HepG2 (cell line): ENCODE measurements around the gene SIGLECL1. TPM values are rescaled to one million over a fixed set of nuclear protein-coding genes. Genes with fewer than 3 reads are reported as not detected.

Experiments
- ATAC-seq: fragments of 200-7000 bp; cut with Tn5 transposase; 3 replicates; pipeline ENCODE4 v1.9.1; 2020; ENCODE audit warnings: mild to moderate bottlenecking, moderate library complexity
- BruUV-seq: library from RNA; stranded (reverse); fragments of 400-500 nt; replicated peaks from 2 replicates; lab custom pipeline; 2021; lab: Mats Ljungman, UMichigan
- CTCF ChIA-PET: fragments of 300-600 bp; formaldehyde crosslinking; extraction: SDS; loops from one replicate; lab custom pipeline; 2021; ENCODE audit warnings: low total read pairs, inconsistent platforms, low intra/inter-chr PET ratio; lab: Yijun Ruan, JAX
- POLR2A ChIA-PET: fragments of 350-600 bp; sonication (Branson Sonifier 250); formaldehyde crosslinking; loops from one replicate; lab custom pipeline; 2020; ENCODE audit warnings: antibody characterized with exemption, inconsistent platforms; lab: Yijun Ruan, JAX
- DNase-seq: peaks from one replicate; pipeline ENCODE4 v3.0.0-alpha.2; 2015; ENCODE audit warnings: low spot score
- FAIRE-seq: peaks from 3 replicates; lab custom pipeline; 2011; peaks lifted over from hg19 to GRCh38; lab: Jason Lieb, UNC
- H2AFZ ChIP-seq: one replicate; pipeline ENCODE4 v1.6.1; 2011; ENCODE audit warnings: low read length, inconsistent platforms
- H3K27ac ChIP-seq: fragments of 300-600 bp; 3 replicates; pipeline ENCODE4 v1.8.0; 2011; ENCODE audit warnings: mixed run types, mild to moderate bottlenecking, mixed read lengths, low read length, inconsistent platforms; ENCODE audit not compliant: insufficient read depth; ENCODE audit errors: extremely low read length
- H3K27me3 ChIP-seq, 2 experiments: fragments of 200-600 bp in 1 of 2; 2 replicates in 1 of 2; 3 replicates in 1 of 2; pipeline versions ENCODE4 v1.6.0 to v1.8.0; 2011; ENCODE audit warnings: low read length in 2 of 2, mild to moderate bottlenecking in 2 of 2, moderate library complexity in 2 of 2, inconsistent platforms in 1 of 2; ENCODE audit not compliant: insufficient read depth in 2 of 2, control insufficient read depth in 1 of 2
- H3K36me3 ChIP-seq, 2 experiments: fragments of 200-600 bp in 1 of 2; replicated peaks in 1 of 2; 2 replicates in 1 of 2; 3 replicates in 1 of 2; pipeline versions ENCODE4 v1.5.1 to v1.8.0; 2011; ENCODE audit warnings: low read length in 2 of 2, inconsistent platforms in 1 of 2; ENCODE audit not compliant: insufficient read depth in 2 of 2, control insufficient read depth in 1 of 2
- H3K4me1 ChIP-seq: 2 replicates; pipeline ENCODE4 v1.5.1; 2012; ENCODE audit warnings: low read length, inconsistent platforms; ENCODE audit not compliant: insufficient read depth
- H3K4me2 ChIP-seq: 2 replicates; pipeline ENCODE4 v1.6.0; 2011; ENCODE audit warnings: low read depth, low read length, inconsistent platforms
- H3K4me3 ChIP-seq, 3 experiments: fragments of 200-600 bp in 1 of 3; sonication (generic), shearing (Covaris generic) in 1 of 3; replicated peaks in 1 of 3; 2 replicates each; pipeline ENCODE4 v1.5.1; 2011 to 2016; ENCODE audit warnings: low read length in 3 of 3, inconsistent platforms in 2 of 3, low read depth in 2 of 3, mild to moderate bottlenecking in 2 of 3, control low read depth in 1 of 3, mixed read lengths in 1 of 3; ENCODE audit not compliant: insufficient read depth in 1 of 3
- H3K79me2 ChIP-seq: one replicate; pipeline ENCODE4 v1.6.1; 2011; ENCODE audit warnings: low read length, inconsistent platforms; ENCODE audit not compliant: insufficient read depth
- H3K9ac ChIP-seq: 2 replicates; pipeline ENCODE4 v1.6.0; 2011; ENCODE audit warnings: mild to moderate bottlenecking, low read depth, low read length, inconsistent platforms; ENCODE audit not compliant: insufficient read depth
- H3K9me3 ChIP-seq: 2 replicates; pipeline ENCODE4 v1.5.1; 2012; ENCODE audit warnings: mild to moderate bottlenecking, low read length
- H4K20me1 ChIP-seq: 2 replicates; pipeline ENCODE4 v1.6.0; 2011; ENCODE audit warnings: inconsistent platforms, mild to moderate bottlenecking, low read length, moderate library complexity; ENCODE audit not compliant: insufficient read depth
- ARID2 ChIP-seq: sonication (generic); formaldehyde crosslinking; IDR thresholded peaks from 2 replicates; pipeline ENCODE4 v1.8.1; 2022; ENCODE audit warnings: mild to moderate bottlenecking, missing genetic modification reagents, borderline replicate concordance
- HOXA7 ChIP-seq: sonication (generic); formaldehyde crosslinking; IDR thresholded peaks from 2 replicates; pipeline ENCODE4 v1.8.1; 2022; ENCODE audit warnings: mild to moderate bottlenecking, missing genetic modification reagents, moderate library complexity
- MAFK ChIP-seq, 2 experiments: IDR thresholded peaks in 1 of 2; conservative IDR thresholded peaks in 1 of 2; 2 replicates each; pipeline ENCODE4 v1.6.1; 2011; ENCODE audit warnings: improper control_type of control experiment in 2 of 2, low read length in 2 of 2
- MXD4 ChIP-seq: IDR thresholded peaks from 2 replicates; pipeline ENCODE4 v1.6.1; 2016; ENCODE audit warnings: mild to moderate bottlenecking, missing biosample characterization, missing genetic modification reagents
- NR2F1 ChIP-seq, 2 experiments: fragments of 450-650 bp in 1 of 2; formaldehyde crosslinking in 1 of 2; IDR thresholded peaks; 2 replicates each; pipeline versions ENCODE4 v1.5.0 to v1.6.1; 2016 to 2020; ENCODE audit warnings: mild to moderate bottlenecking in 1 of 2, missing compliant biosample characterization in 1 of 2, missing genetic modification reagents in 1 of 2, moderate library complexity in 1 of 2
- PRMT3 ChIP-seq: sonication (generic); formaldehyde crosslinking; IDR thresholded peaks from 2 replicates; pipeline ENCODE4 v1.8.1; 2022; ENCODE audit warnings: low read depth, mild to moderate bottlenecking, moderate library complexity, missing genetic modification reagents, borderline replicate concordance
- SRSF4 ChIP-seq: fragments of 200-400 bp; formaldehyde crosslinking; IDR thresholded peaks from one replicate; pipeline ENCODE4 v1.6.1; 2018; ENCODE audit warnings: mild to moderate bottlenecking, low read depth, low read length, moderate library complexity; ENCODE audit not compliant: poor library complexity, severe bottlenecking
- TFDP2 ChIP-seq: sonication (generic); formaldehyde crosslinking; IDR thresholded peaks from 2 replicates; pipeline ENCODE4 v1.4.0; 2020; ENCODE audit warnings: missing genetic modification reagents
- ZNF331 ChIP-seq: sonication (generic); formaldehyde crosslinking; IDR thresholded peaks from 2 replicates; pipeline ENCODE4 v1.4.0; 2020; ENCODE audit warnings: missing genetic modification reagents
- WGBS: methylation state at CpG from one replicate; pipeline ENCODE4 v1.1.6; 2017; ENCODE audit warnings: low lambda C conversion rate; 5-methylcytosine and 5-hydroxymethylcytosine counted together
- in situ Hi-C: cut with HindIII; loops from 2 replicates; pipeline ENCODE4 v1.10.0; 2017; ENCODE audit warnings: low pct_unique_long_range_greater_than_20kb; ENCODE audit not compliant: extremely low pct_ligation_motif_present
- intact Hi-C: fragments of 100-400 bp; cut with micrococcal nuclease; formaldehyde crosslinking; loops from one replicate; pipeline ENCODE4 v1.10.0; 2022; ENCODE audit not compliant: unreplicated experiment
- polyA plus RNA-seq, 8 experiments: library from polyadenylated mRNA; depleted of rRNA in 3 of 8; stranded (reverse) in 7 of 8; unstranded in 1 of 8; fragments of >200 nt; fragmentation: Illumina TruSeq in 4 of 8; extraction: Trizol in 4 of 8; gene quantifications; 2 replicates each; pipeline versions ENCODE4 v1.2.1 to v1.2.3, GENCODE V29; 2011 to 2016; ENCODE audit warnings: low read depth in 4 of 8, missing spikeins in 1 of 8, mixed read lengths in 1 of 8; ENCODE audit not compliant: insufficient read depth in 1 of 8
- total RNA-seq, 5 experiments: library from RNA; depleted of rRNA; stranded (reverse); fragments of >200 nt; fragmentation: Illumina TruSeq; extraction: Trizol; gene quantifications; 2 replicates each; pipeline ENCODE4 v1.2.3, GENCODE V29; 2016; ENCODE audit warnings: low read depth in 1 of 5
- TF ChIP-seq, protein P1 (sequence below): sonication (generic); formaldehyde crosslinking; IDR thresholded peaks from 2 replicates; pipeline ENCODE4 v1.4.0; 2020; ENCODE audit warnings: missing genetic modification reagents, borderline replicate concordance

Gene SIGLECL1
- total and polyA plus RNA-seq, 2 of the 13 experiments (the other 11 are each of a cell fraction or from before 2014, with no cell fraction given), result not detected

DNA sequence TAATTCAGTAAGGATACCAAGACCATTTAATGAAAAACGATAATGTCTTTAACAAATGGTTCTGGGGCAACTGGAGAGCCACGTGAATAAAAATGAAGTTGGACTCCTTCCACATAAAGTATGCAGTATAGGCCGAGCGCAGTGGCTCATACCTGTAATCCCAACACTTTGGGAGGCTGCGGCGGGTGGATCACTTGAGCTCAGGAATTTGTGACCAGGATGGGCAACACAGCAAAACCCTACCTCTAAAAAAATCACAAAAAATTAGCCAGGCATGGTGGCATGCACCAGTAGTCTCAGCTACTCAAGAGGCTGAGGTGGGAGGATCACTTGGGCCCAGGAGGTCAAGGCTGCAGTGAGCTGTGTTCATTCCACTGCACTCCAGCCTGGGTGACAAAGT is 46.6 kb upstream of the SIGLECL1 start:
- BruUV-seq, result no TSS peak
- POLR2A ChIA-PET, result no interaction called here
- ATAC-seq (no peak), FAIRE-seq (no peak), DNase-seq (no peak)
- H3K9ac ChIP-seq, result no peak overlapping the region
- no peaks in the 10 kb centered on the region for H3K36me3 ChIP-seq
- H3K27me3 ChIP-seq, result peaks cover 0 to 12% of the 10 kb centered on the region in 2 experiments; a peak in 2 of 5 replicates
- no peak overlapping the region for H3K4me3 ChIP-seq
- no peak overlapping the region for H3K27ac ChIP-seq
- no peak overlapping the region for H3K4me2 ChIP-seq
- no peaks in the 10 kb centered on the region for H3K9me3 ChIP-seq
- no peaks in the 10 kb centered on the region for H3K79me2 ChIP-seq
- no peak overlapping the region for H2AFZ ChIP-seq
- no peaks in the 10 kb centered on the region for H4K20me1 ChIP-seq
- TF ChIP-seq ARID2 (no peak), SRSF4 (no peak), NR2F1 (CRISPR knock-in tag; IDR thresholded peaks at IDR 0.05) (no peak), HOXA7 (CRISPR knock-in tag) (no peak), MAFK (conservative IDR thresholded peaks at IDR 0.05 in 1 of 2, IDR thresholded peaks at IDR 0.05 in 1 of 2; ENCODE audit: low read length in 2 of 2) (no peak), TFDP2 (CRISPR knock-in tag) (no peak), ZNF331 (no peak), PRMT3 (CRISPR knock-in tag) (no peak), MXD4 (CRISPR knock-in tag) (no peak)
- TF ChIP-seq, protein P1, sequence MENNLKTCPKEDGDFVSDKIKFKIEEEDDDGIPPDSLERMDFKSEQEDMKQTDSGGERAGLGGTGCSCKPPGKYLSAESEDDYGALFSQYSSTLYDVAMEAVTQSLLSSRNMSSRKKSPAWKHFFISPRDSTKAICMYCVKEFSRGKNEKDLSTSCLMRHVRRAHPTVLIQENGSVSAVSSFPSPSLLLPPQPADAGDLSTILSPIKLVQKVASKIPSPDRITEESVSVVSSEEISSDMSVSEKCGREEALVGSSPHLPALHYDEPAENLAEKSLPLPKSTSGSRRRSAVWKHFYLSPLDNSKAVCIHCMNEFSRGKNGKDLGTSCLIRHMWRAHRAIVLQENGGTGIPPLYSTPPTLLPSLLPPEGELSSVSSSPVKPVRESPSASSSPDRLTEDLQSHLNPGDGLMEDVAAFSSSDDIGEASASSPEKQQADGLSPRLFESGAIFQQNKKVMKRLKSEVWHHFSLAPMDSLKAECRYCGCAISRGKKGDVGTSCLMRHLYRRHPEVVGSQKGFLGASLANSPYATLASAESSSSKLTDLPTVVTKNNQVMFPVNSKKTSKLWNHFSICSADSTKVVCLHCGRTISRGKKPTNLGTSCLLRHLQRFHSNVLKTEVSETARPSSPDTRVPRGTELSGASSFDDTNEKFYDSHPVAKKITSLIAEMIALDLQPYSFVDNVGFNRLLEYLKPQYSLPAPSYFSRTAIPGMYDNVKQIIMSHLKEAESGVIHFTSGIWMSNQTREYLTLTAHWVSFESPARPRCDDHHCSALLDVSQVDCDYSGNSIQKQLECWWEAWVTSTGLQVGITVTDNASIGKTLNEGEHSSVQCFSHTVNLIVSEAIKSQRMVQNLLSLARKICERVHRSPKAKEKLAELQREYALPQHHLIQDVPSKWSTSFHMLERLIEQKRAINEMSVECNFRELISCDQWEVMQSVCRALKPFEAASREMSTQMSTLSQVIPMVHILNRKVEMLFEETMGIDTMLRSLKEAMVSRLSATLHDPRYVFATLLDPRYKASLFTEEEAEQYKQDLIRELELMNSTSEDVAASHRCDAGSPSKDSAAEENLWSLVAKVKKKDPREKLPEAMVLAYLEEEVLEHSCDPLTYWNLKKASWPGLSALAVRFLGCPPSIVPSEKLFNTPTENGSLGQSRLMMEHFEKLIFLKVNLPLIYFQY (CRISPR knock-in tag), result no peak
- H3K4me1 ChIP-seq, result no peaks in the 10 kb centered on the region
- WGBS, result 17% methylated on average over 6 of the region's 6 CpGs
- in situ Hi-C loops (no loop called here), intact Hi-C loops (no loop called here)
- CTCF ChIA-PET, result no interaction called here
